GM23338 (cell line): ENCODE results near the gene DOLPP1. TPM values are rescaled to one million over a fixed set of nuclear protein-coding genes. Genes with fewer than 3 reads are reported as not detected.

Experiments used
- ATAC-seq: fragments of 200-7000 bp; cut with Tn5 transposase; 3 replicates; pipeline ENCODE4 v1.9.1; 2020
- DNase-seq: peaks from one replicate; pipeline ENCODE4 v3.0.0-alpha.2; 2015; ENCODE audit warnings: low spot score
- H2AFZ ChIP-seq: fragments of 200-600 bp; sonication (generic); 2 replicates; pipeline ENCODE4 v1.8.0; 2016; ENCODE audit warnings: antibody characterized with exemption, mild to moderate bottlenecking, moderate library complexity
- H3F3A ChIP-seq: fragments of 200-600 bp; sonication (generic); replicated peaks from 2 replicates; pipeline ENCODE4 v1.8.0; 2017; ENCODE audit warnings: antibody characterized with exemption, mixed run types, low read depth
- H3K27ac ChIP-seq: fragments of 200-600 bp; sonication (generic); 2 replicates; pipeline ENCODE4 v1.6.1; 2016; ENCODE audit warnings: low read depth
- H3K27me3 ChIP-seq: fragments of 200-600 bp; sonication (generic); 2 replicates; pipeline ENCODE4 v1.8.0; 2016; ENCODE audit warnings: mild to moderate bottlenecking, mixed run types, moderate library complexity; ENCODE audit not compliant: insufficient read depth
- H3K36me3 ChIP-seq: fragments of 200-600 bp; sonication (generic); 2 replicates; pipeline ENCODE4 v1.8.0; 2016; ENCODE audit warnings: mild to moderate bottlenecking; ENCODE audit not compliant: insufficient read depth
- H3K4me1 ChIP-seq: fragments of 200-600 bp; sonication (generic); 2 replicates; pipeline ENCODE4 v1.8.0; 2016; ENCODE audit warnings: mild to moderate bottlenecking, moderate library complexity; ENCODE audit not compliant: insufficient read depth
- H3K4me2 ChIP-seq: fragments of 200-600 bp; sonication (generic); 2 replicates; pipeline ENCODE4 v1.7.1; 2017; ENCODE audit warnings: mixed run types
- H3K4me3 ChIP-seq: fragments of 200-600 bp; sonication (generic); 2 replicates; pipeline ENCODE4 v1.6.1; 2016; ENCODE audit warnings: mixed run types
- H3K79me2 ChIP-seq: fragments of 200-600 bp; sonication (generic); replicated peaks from 2 replicates; pipeline ENCODE4 v1.8.0; 2017; ENCODE audit warnings: mild to moderate bottlenecking; ENCODE audit not compliant: insufficient read depth
- H3K9me2 ChIP-seq: fragments of 200-600 bp; sonication (generic); 2 replicates; pipeline ENCODE4 v1.8.0; 2017; ENCODE audit not compliant: insufficient read depth
- H4K20me1 ChIP-seq: fragments of 200-600 bp; sonication (generic); replicated peaks from 2 replicates; pipeline ENCODE4 v1.8.0; 2017; ENCODE audit warnings: mild to moderate bottlenecking; ENCODE audit not compliant: insufficient read depth
- H3K27ac Mint-ChIP-seq: 2 replicates; pipeline ENCODE4 v1.8.0; 2020; ENCODE audit warnings: inconsistent platforms, mild to moderate bottlenecking, moderate library complexity, mixed read lengths
- H3K27me3 Mint-ChIP-seq: 3 replicates; pipeline ENCODE4 v1.8.0; 2022; ENCODE audit warnings: low read depth, mild to moderate bottlenecking, moderate library complexity, mixed read lengths, inconsistent platforms; ENCODE audit not compliant: insufficient read depth, poor library complexity
- H3K36me3 Mint-ChIP-seq: 3 replicates; pipeline ENCODE4 v1.8.0; 2021; ENCODE audit warnings: low read depth, mild to moderate bottlenecking, inconsistent platforms, moderate library complexity, mixed read lengths
- H3K4me1 Mint-ChIP-seq: 3 replicates; pipeline ENCODE4 v1.8.0; 2020; ENCODE audit warnings: mild to moderate bottlenecking, inconsistent platforms, mixed read lengths
- H3K4me3 Mint-ChIP-seq: 3 replicates; pipeline ENCODE4 v1.8.0; 2021; ENCODE audit warnings: moderate library complexity, mild to moderate bottlenecking, inconsistent platforms, mixed read lengths
- H3K9me3 Mint-ChIP-seq: 3 replicates; pipeline ENCODE4 v1.8.0; 2020; ENCODE audit warnings: moderate library complexity, mild to moderate bottlenecking, inconsistent platforms, mixed read lengths
- CREB1 ChIP-seq: fragments of 250-450 bp; sonication (Bioruptor Pico); IDR thresholded peaks from 2 replicates; pipeline ENCODE4 v1.5.0; 2020; ENCODE audit warnings: low read depth, mild to moderate bottlenecking, moderate library complexity
- EZH2 ChIP-seq: fragments of 200-600 bp; sonication (generic); IDR thresholded peaks from one replicate; pipeline ENCODE4 v1.8.0; 2017; ENCODE audit warnings: antibody characterized with exemption, mild to moderate bottlenecking, low read depth; ENCODE audit not compliant: unreplicated experiment
- JUNB ChIP-seq: IDR thresholded peaks from one replicate; pipeline ENCODE4 v1.6.1; 2016; ENCODE audit warnings: antibody characterized with exemption; ENCODE audit not compliant: unreplicated experiment
- NANOG ChIP-seq: IDR thresholded peaks from 2 replicates; pipeline ENCODE4 v1.6.1; 2016; ENCODE audit warnings: antibody characterized with exemption, borderline replicate concordance
- POLR2AphosphoS5 ChIP-seq: IDR thresholded peaks from 2 replicates; pipeline ENCODE4 v1.6.1; 2016; ENCODE audit warnings: antibody characterized with exemption, low read depth
- ZNF114 ChIP-seq: fragments of 250-450 bp; sonication (Bioruptor Pico); IDR thresholded peaks from 2 replicates; pipeline ENCODE4 v1.5.0; 2020; ENCODE audit warnings: mild to moderate bottlenecking, moderate library complexity
- ZNF331 ChIP-seq: fragments of 250-450 bp; sonication (Bioruptor Pico); IDR thresholded peaks from 2 replicates; pipeline ENCODE4 v1.5.0; 2020; ENCODE audit warnings: low read depth, mild to moderate bottlenecking, moderate library complexity
- polyA plus RNA-seq: library from polyadenylated mRNA; unstranded; fragments of >200 nt; fragmentation: Nextera tagmentation; extraction: Ambion mirVana; gene quantifications from 2 replicates; pipeline ENCODE4 v1.2.1, GENCODE V29; 2016
- total RNA-seq: library from RNA; depleted of rRNA; stranded (reverse); fragments of >200 nt; shearing (Covaris generic); gene quantifications from 2 replicates; pipeline ENCODE4 v1.2.3, GENCODE V29; 2014
- TF ChIP-seq, protein P1 (sequence below): IDR thresholded peaks from 2 replicates; pipeline ENCODE4 v1.6.1; 2016; ENCODE audit warnings: antibody characterized with exemption
- TF ChIP-seq, protein P2 (sequence below), 2 experiments: fragments of 200-600 bp in 1 of 2; sonication (generic) in 1 of 2; conservative IDR thresholded peaks; 2 replicates each; pipeline versions ENCODE4 v1.5.1 to v1.6.1; 2016 to 2017; ENCODE audit warnings: antibody characterized with exemption in 2 of 2, low read depth in 2 of 2, mild to moderate bottlenecking in 2 of 2, moderate library complexity in 1 of 2
- TF ChIP-seq, protein P3 (sequence below): IDR thresholded peaks from one replicate; pipeline ENCODE4 v1.6.1; 2018; ENCODE audit warnings: antibody characterized with exemption; ENCODE audit not compliant: unreplicated experiment

Gene DOLPP1
- total and polyA plus RNA-seq, 2 experiments from 2014 or later: 23.3 to 31.9 TPM

- TF ChIP-seq NANOG: no peak
- TF ChIP-seq, protein P1, sequence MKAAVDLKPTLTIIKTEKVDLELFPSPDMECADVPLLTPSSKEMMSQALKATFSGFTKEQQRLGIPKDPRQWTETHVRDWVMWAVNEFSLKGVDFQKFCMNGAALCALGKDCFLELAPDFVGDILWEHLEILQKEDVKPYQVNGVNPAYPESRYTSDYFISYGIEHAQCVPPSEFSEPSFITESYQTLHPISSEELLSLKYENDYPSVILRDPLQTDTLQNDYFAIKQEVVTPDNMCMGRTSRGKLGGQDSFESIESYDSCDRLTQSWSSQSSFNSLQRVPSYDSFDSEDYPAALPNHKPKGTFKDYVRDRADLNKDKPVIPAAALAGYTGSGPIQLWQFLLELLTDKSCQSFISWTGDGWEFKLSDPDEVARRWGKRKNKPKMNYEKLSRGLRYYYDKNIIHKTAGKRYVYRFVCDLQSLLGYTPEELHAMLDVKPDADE: no peak
- no peak for TF ChIP-seq JUNB
- TF ChIP-seq EZH2: no peak
- TF ChIP-seq, protein P2, sequence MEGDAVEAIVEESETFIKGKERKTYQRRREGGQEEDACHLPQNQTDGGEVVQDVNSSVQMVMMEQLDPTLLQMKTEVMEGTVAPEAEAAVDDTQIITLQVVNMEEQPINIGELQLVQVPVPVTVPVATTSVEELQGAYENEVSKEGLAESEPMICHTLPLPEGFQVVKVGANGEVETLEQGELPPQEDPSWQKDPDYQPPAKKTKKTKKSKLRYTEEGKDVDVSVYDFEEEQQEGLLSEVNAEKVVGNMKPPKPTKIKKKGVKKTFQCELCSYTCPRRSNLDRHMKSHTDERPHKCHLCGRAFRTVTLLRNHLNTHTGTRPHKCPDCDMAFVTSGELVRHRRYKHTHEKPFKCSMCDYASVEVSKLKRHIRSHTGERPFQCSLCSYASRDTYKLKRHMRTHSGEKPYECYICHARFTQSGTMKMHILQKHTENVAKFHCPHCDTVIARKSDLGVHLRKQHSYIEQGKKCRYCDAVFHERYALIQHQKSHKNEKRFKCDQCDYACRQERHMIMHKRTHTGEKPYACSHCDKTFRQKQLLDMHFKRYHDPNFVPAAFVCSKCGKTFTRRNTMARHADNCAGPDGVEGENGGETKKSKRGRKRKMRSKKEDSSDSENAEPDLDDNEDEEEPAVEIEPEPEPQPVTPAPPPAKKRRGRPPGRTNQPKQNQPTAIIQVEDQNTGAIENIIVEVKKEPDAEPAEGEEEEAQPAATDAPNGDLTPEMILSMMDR (conservative IDR thresholded peaks at IDR 0.05; ENCODE audit: low read depth in 2 of 2): no peak
- TF ChIP-seq POLR2AphosphoS5: no peak
- Mint-ChIP-seq H3K4me3 (no peak overlapping the region), H3K27me3 (peaks cover 15% of the 10 kb centered on the region), H3K9me3 (no peaks in the 10 kb centered on the region), H3K4me1 (peaks cover 6% of the 10 kb centered on the region; the same call in 2 of the 3 replicates), H3K27ac (no peak overlapping the region), H3K36me3 (no peaks in the 10 kb centered on the region; the same call in 2 of the 3 replicates)
- H3F3A ChIP-seq: 0 out of 2 replicates have a peak, but pooled peaks cover under 1% of the 10 kb centered on the region
- H3K27ac ChIP-seq: no peak overlapping the region
- H3K36me3 ChIP-seq: no peaks in the 10 kb centered on the region
- DNase-seq (no peak), ATAC-seq (no peak)
- H2AFZ ChIP-seq: no peak overlapping the region
- no peak overlapping the region for H3K4me3 ChIP-seq
- H3K27me3 ChIP-seq: peaks cover 4% of the 10 kb centered on the region
- H4K20me1 ChIP-seq: no peaks in the 10 kb centered on the region
- H3K4me2 ChIP-seq: no peak overlapping the region
- no peaks in the 10 kb centered on the region for H3K9me2 ChIP-seq
- peaks cover 4% of the 10 kb centered on the region; the same call in 1 of the 2 replicates for H3K4me1 ChIP-seq
- H3K79me2 ChIP-seq: no peaks in the 10 kb centered on the region
Measured at GRCh38 chr9:129104051-129104450, 23.1 kb downstream of the DOLPP1 start.

GRCh38 chr9:129105857-129106694 lies 25.2 kb downstream of the DOLPP1 start:
- Histone ChIP-seq H4K20me1 (no peaks in the 10 kb centered on the region), H3K27me3 (peaks cover 18% of the 10 kb centered on the region), H3K4me3 (no peak overlapping the region), H3K79me2 (no peaks in the 10 kb centered on the region), H2AFZ (no peak overlapping the region), H3K4me2 (no peak overlapping the region), H3F3A (peaks cover 6% of the 10 kb centered on the region; the same call in 1 of the 2 replicates), H3K27ac (no peak overlapping the region), H3K36me3 (no peaks in the 10 kb centered on the region), H3K9me2 (no peaks in the 10 kb centered on the region), H3K4me1 (peaks cover 4% of the 10 kb centered on the region; the same call in 1 of the 2 replicates)
- H3K9me3 Mint-ChIP-seq: no peaks in the 10 kb centered on the region
- H3K4me1 Mint-ChIP-seq: peaks cover 14% of the 10 kb centered on the region
- DNase-seq (no peak), ATAC-seq (no peak)
- no peaks in the 10 kb centered on the region; the same call in 2 of the 3 replicates for H3K36me3 Mint-ChIP-seq
- H3K27ac Mint-ChIP-seq: no peak overlapping the region
- TF ChIP-seq, protein P3, sequence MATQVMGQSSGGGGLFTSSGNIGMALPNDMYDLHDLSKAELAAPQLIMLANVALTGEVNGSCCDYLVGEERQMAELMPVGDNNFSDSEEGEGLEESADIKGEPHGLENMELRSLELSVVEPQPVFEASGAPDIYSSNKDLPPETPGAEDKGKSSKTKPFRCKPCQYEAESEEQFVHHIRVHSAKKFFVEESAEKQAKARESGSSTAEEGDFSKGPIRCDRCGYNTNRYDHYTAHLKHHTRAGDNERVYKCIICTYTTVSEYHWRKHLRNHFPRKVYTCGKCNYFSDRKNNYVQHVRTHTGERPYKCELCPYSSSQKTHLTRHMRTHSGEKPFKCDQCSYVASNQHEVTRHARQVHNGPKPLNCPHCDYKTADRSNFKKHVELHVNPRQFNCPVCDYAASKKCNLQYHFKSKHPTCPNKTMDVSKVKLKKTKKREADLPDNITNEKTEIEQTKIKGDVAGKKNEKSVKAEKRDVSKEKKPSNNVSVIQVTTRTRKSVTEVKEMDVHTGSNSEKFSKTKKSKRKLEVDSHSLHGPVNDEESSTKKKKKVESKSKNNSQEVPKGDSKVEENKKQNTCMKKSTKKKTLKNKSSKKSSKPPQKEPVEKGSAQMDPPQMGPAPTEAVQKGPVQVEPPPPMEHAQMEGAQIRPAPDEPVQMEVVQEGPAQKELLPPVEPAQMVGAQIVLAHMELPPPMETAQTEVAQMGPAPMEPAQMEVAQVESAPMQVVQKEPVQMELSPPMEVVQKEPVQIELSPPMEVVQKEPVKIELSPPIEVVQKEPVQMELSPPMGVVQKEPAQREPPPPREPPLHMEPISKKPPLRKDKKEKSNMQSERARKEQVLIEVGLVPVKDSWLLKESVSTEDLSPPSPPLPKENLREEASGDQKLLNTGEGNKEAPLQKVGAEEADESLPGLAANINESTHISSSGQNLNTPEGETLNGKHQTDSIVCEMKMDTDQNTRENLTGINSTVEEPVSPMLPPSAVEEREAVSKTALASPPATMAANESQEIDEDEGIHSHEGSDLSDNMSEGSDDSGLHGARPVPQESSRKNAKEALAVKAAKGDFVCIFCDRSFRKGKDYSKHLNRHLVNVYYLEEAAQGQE: no peak
- TF ChIP-seq ZNF114 (CRISPR knock-in tag) (no peak), ZNF331 (CRISPR knock-in tag) (no peak), CREB1 (CRISPR knock-in tag) (no peak)
- TF ChIP-seq, protein P2 (conservative IDR thresholded peaks at IDR 0.05; ENCODE audit: low read depth in 2 of 2): no peak
- H3K27me3 Mint-ChIP-seq: peaks cover 24% of the 10 kb centered on the region
- no peak overlapping the region for H3K4me3 Mint-ChIP-seq
